ENCODE measurements around the gene RUNX1. TPM values are rescaled to one million over a fixed set of nuclear protein-coding genes. Genes with fewer than 3 reads are reported as not detected.

Gene RUNX1
- polyA plus RNA-seq, 1 of the 3 experiments (the other 2 are of a cell fraction), result 17.1 TPM

DNA sequence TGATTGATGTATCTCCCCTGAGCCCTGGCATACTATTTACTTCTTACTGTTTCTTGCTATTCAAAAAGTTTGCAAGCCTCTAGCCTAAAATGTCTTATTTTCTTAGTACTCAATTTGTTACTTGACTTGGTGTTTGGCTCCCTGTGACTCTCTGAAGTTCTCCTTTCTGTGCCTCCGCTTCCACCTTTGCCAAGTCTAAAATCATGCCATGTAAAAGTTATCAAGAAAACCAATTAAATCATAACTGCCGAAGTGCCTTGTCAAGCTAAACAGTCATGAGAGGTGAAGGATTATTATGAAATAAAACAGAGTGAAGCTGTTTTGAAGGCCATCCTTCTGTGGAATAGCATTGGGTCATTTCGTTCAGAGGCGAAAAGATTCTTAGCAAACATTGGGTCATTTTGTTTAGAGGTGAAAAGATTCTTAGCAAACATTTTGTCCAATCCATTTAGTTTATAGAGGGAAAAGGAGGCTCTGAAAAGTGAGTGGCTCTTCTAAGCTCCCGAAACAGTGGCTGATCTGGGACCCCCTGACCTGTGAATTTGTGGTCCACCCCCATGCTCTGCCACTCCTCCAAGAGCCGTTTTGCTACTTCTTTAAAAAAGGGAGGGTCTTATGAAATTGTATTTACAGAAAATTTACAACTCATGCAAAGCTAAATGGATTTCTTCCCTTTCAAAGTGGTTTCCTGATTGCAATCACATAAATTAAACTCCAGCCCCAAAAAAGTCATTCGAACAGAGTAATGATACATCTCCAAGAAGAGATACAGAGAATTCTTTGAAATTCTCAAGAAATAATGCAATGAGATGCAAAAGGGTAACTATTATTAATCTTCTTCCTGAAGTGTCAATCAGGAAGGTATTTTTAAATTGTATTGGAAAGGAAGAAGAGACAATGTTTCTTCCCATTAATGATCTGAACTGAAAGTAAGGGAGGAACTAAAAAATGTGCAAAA is 141.4 kb downstream of the RUNX1 start:
- no peaks in the 10 kb centered on the region for H3K9me3 ChIP-seq
- POLR2A ChIA-PET, result no interaction called here
- H3K36me3 ChIP-seq (replicated peaks in 1 of 2; ENCODE audit: control insufficient read depth in 1 of 2, insufficient read depth in 2 of 2, low read length in 1 of 2), result no peaks in the 10 kb centered on the region
- H3K9me2 ChIP-seq, result no peaks in the 10 kb centered on the region
- H3K4me1 ChIP-seq (ENCODE audit: control insufficient read depth in 1 of 2, insufficient read depth in 2 of 2, low read depth in 1 of 2, low read length in 1 of 2), result no peaks in the 10 kb centered on the region; a peak in 1 of 4 replicates
- no peaks in the 10 kb centered on the region for H3K27me3 ChIP-seq (ENCODE audit: insufficient read depth)
- 60% methylated on average over 7 of the region's 7 CpGs for WGBS (ENCODE audit: low lambda C conversion rate)
- DNase-seq, result no peak
- no peak overlapping the region for H3K4me3 ChIP-seq (ENCODE audit: low read depth in 2 of 2, low read length in 1 of 2)
- H2AFZ ChIP-seq (ENCODE audit: low read depth), result no peak overlapping the region
- no peak overlapping the region for H3K4me2 ChIP-seq
- H4K20me1 ChIP-seq (ENCODE audit: insufficient read depth), result no peaks in the 10 kb centered on the region
- CTCF ChIA-PET, result no interaction called here
- no peak overlapping the region for H3K9ac ChIP-seq
- no peak for TF ChIP-seq POLR2AphosphoS5 (IDR thresholded peaks at IDR 0.05; ENCODE audit: low read depth, low read length)
- TF ChIP-seq YY1 (IDR thresholded peaks at IDR 0.05; ENCODE audit: low read depth), result no peak
- TF ChIP-seq MXI1 (IDR thresholded peaks at IDR 0.05; ENCODE audit: low read depth, low read length), result no peak
- TF ChIP-seq TCF12 (IDR thresholded peaks at IDR 0.05), result no peak
- TF ChIP-seq, protein P1, sequence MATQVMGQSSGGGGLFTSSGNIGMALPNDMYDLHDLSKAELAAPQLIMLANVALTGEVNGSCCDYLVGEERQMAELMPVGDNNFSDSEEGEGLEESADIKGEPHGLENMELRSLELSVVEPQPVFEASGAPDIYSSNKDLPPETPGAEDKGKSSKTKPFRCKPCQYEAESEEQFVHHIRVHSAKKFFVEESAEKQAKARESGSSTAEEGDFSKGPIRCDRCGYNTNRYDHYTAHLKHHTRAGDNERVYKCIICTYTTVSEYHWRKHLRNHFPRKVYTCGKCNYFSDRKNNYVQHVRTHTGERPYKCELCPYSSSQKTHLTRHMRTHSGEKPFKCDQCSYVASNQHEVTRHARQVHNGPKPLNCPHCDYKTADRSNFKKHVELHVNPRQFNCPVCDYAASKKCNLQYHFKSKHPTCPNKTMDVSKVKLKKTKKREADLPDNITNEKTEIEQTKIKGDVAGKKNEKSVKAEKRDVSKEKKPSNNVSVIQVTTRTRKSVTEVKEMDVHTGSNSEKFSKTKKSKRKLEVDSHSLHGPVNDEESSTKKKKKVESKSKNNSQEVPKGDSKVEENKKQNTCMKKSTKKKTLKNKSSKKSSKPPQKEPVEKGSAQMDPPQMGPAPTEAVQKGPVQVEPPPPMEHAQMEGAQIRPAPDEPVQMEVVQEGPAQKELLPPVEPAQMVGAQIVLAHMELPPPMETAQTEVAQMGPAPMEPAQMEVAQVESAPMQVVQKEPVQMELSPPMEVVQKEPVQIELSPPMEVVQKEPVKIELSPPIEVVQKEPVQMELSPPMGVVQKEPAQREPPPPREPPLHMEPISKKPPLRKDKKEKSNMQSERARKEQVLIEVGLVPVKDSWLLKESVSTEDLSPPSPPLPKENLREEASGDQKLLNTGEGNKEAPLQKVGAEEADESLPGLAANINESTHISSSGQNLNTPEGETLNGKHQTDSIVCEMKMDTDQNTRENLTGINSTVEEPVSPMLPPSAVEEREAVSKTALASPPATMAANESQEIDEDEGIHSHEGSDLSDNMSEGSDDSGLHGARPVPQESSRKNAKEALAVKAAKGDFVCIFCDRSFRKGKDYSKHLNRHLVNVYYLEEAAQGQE (IDR thresholded peaks at IDR 0.05; ENCODE audit: low read depth, low read length), result no peak
- TF ChIP-seq EP300 (IDR thresholded peaks at IDR 0.05; ENCODE audit: borderline replicate concordance in 1 of 2, low read depth in 1 of 2, low read length in 1 of 2), result no peak
- TF ChIP-seq EZH2phosphoT487 (IDR thresholded peaks at IDR 0.05; ENCODE audit: borderline replicate concordance, low read depth), result no peak
- TF ChIP-seq RFX5 (IDR thresholded peaks at IDR 0.05; ENCODE audit: low read length), result no peak
- TF ChIP-seq FOSL2 (IDR thresholded peaks at IDR 0.05; ENCODE audit: borderline replicate concordance, low read depth), result no peak
- TF ChIP-seq NRF1 (IDR thresholded peaks at IDR 0.05; ENCODE audit: low read depth, low read length), result no peak
- no peak for TF ChIP-seq CHD2 (IDR thresholded peaks at IDR 0.05; ENCODE audit: low read length, partially characterized antibody)
- TF ChIP-seq, protein P2, sequence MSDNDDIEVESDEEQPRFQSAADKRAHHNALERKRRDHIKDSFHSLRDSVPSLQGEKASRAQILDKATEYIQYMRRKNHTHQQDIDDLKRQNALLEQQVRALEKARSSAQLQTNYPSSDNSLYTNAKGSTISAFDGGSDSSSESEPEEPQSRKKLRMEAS (IDR thresholded peaks at IDR 0.05; ENCODE audit: low read depth), result no peak
- TF ChIP-seq GABPA (IDR thresholded peaks at IDR 0.05; ENCODE audit: low read depth), result no peak
- TF ChIP-seq, protein P3, sequence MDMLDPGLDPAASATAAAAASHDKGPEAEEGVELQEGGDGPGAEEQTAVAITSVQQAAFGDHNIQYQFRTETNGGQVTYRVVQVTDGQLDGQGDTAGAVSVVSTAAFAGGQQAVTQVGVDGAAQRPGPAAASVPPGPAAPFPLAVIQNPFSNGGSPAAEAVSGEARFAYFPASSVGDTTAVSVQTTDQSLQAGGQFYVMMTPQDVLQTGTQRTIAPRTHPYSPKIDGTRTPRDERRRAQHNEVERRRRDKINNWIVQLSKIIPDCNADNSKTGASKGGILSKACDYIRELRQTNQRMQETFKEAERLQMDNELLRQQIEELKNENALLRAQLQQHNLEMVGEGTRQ (IDR thresholded peaks at IDR 0.05; ENCODE audit: borderline replicate concordance, low read depth, low read length), result no peak
- no peak for TF ChIP-seq TEAD4 (IDR thresholded peaks at IDR 0.05; ENCODE audit: borderline replicate concordance, insufficient read depth)
- no peak for TF ChIP-seq MEF2A (IDR thresholded peaks at IDR 0.05; ENCODE audit: borderline replicate concordance, low read depth)
- TF ChIP-seq JUND (IDR thresholded peaks at IDR 0.05), result no peak
- TF ChIP-seq GATA2 (CRISPR knock-in tag; IDR thresholded peaks at IDR 0.05), result no peak
- H3K79me2 ChIP-seq (ENCODE audit: insufficient read depth), result no peaks in the 10 kb centered on the region
- no peaks in the 10 kb centered on the region for H3F3A ChIP-seq (replicated peaks; ENCODE audit: insufficient read depth)
- H3K27ac ChIP-seq (ENCODE audit: low read depth in 2 of 2, low read length in 1 of 2), result no peak overlapping the region
